GM18507 (cell line): ENCODE measurements around the gene KLK3.
A peak's percentile ranks its signal among the peaks of the same experiment; 100 is the strongest.

ENCODE experiments used
- DNase-seq: peaks from one replicate; pipeline ENCODE4 v3.0.0; 2011; ENCODE audit warnings: low read depth; ENCODE audit not compliant: insufficient read length; ENCODE audit errors: extremely low spot score
- FAIRE-seq: peaks from 2 replicates; lab custom pipeline; 2011; peaks lifted over from hg19 to GRCh38; lab: Jason Lieb, UNC

Gene KLK3

DNA sequence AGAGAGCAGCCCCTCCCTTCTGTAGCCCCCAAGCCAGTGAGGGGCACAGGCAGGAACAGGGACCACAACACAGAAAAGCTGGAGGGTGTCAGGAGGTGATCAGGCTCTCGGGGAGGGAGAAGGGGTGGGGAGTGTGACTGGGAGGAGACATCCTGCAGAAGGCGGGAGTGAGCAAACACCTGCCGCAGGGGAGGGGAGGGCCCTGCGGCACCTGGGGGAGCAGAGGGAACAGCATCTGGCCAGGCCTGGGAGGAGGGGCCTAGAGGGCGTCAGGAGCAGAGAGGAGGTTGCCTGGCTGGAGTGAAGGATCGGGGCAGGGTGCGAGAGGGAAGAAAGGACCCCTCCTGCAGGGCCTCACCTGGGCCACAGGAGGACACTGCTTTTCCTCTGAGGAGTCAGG, 4.2 kb downstream of the KLK3 start:
- FAIRE-seq = no peak
- no peak for DNase-seq

- FAIRE-seq (no peak), DNase-seq (no peak)
These were observed 5.1 kb downstream of the KLK3 start for GRCh38 chr19:50859849-50860248.

GRCh38 chr19:50861010-50861409, 6.3 kb downstream of the KLK3 start:
- FAIRE-seq (no peak), DNase-seq (no peak)

DNA sequence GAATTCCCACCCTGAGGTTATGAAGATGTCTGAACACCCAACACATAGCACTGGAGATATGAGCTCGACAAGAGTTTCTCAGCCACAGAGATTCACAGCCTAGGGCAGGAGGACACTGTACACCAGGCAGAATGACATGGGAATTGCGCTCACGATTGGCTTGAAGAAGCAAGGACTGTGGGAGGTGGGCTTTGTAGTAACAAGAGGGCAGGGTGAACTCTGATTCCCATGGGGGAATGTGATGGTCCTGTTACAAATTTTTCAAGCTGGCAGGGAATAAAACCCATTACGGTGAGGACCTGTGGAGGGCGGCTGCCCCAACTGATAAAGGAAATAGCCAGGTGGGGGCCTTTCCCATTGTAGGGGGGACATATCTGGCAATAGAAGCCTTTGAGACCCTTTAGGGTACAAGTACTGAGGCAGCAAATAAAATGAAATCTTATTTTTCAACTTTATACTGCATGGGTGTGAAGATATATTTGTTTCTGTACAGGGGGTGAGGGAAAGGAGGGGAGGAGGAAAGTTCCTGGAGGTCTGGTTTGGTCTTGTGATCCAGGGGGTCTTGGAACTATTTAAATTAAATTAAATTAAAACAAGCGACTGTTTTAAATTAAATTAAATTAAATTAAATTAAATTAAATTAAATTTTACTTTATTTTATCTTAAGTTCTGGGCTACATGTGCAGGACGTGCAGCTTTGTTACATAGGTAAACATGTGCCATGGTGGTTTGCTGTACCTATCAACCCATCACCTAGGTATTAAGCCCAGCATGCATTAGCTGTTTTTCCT, 7.0 kb downstream of the KLK3 start:
- DNase-seq (no peak), FAIRE-seq (no peak)

DNA sequence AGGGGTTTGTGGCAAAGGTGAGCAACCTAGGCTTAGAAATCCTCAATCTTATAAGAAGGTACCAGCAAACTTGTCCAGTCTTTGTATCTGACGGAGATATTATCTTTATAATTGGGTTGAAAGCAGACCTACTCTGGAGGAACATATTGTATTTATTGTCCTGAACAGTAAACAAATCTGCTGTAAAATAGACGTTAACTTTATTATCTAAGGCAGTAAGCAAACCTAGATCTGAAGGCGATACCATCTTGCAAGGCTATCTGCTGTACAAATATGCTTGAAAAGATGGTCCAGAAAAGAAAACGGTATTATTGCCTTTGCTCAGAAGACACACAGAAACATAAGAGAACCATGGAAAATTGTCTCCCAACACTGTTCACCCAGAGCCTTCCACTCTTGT, 14.8 kb downstream of the KLK3 start:
- FAIRE-seq = no peak
- DNase-seq = no peak

- no peak for FAIRE-seq
- no peak for DNase-seq
These were observed 15.8 kb downstream of the KLK3 start for GRCh38 chr19:50870417-50871089.

GRCh38 chr19:50873056-50873455, 18.3 kb downstream of the KLK3 start, which contains the start of gene KLK2:
KLK2 (plus strand) TSS chr19:50873439; CDS start chr19:50873474, 35 bp downstream.
- no peak for DNase-seq
- FAIRE-seq = no peak

DNA sequence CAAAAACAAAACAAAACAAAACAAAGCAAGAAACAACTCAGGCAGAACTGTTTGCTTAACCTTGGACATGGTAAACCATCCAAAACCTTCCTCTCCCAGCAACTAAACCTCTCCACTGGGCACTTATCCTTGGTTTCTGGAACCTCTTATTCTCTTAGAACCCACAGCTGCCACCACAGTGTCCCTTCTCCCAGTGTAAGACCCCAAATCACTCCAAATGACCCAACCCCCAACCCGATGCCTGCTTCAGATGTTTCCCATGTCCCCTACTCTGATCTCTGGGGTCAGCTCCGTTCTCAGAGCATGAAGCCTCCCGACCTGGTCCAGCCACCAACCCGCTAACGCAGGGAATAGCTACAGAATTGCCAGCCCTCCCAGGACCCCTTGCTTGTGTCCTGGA, 19.5 kb downstream of the KLK3 start:
- DNase-seq (no peak), FAIRE-seq (no peak)

- DNase-seq (no peak), FAIRE-seq (peak; percentile 64)
These were observed 21.2 kb downstream of the KLK3 start for GRCh38 chr19:50875795-50876422.

GRCh38 chr19:50876456-50876855, 21.7 kb downstream of the KLK3 start:
- FAIRE-seq (no peak), DNase-seq (no peak)

GRCh38 chr19:50877338-50877737, 22.6 kb downstream of the KLK3 start:
- DNase-seq (no peak), FAIRE-seq (no peak)

DNA sequence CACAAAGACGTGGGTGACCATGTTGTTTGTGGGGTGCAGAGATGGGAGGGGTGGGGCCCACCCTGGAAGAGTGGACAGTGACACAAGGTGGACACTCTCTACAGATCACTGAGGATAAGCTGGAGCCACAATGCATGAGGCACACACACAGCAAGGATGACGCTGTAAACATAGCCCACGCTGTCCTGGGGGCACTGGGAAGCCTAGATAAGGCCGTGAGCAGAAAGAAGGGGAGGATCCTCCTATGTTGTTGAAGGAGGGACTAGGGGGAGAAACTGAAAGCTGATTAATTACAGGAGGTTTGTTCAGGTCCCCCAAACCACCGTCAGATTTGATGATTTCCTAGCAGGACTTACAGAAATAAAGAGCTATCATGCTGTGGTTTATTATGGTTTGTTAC, 24.1 kb downstream of the KLK3 start:
- DNase-seq (no peak), FAIRE-seq (no peak)

GRCh38 chr19:50880241-50880640, 25.5 kb downstream of the KLK3 start:
- FAIRE-seq = no peak
- no peak for DNase-seq

DNA sequence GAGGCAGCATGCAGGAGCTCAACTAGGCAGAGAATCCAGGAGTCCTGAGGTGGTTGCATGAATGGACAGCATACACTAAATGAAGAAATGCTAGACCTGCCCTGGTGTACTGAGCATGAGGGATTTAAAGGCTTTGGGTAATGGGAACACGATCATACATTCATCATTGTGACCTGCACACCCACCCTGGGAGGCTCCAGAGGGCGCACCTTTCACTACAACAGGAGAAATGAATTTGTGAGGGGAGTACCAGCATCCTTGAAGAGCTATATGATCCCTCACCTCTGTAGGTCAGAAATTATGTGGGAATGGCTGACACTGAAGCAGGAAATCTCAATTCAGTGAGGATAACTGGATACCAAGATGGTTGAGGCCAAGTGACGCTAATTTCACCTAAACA, 27.5 kb downstream of the KLK3 start:
- FAIRE-seq = no peak
- DNase-seq = no peak

- FAIRE-seq (no peak), DNase-seq (no peak)
These were observed 34.9 kb downstream of the KLK3 start for GRCh38 chr19:50889638-50890037.

DNA sequence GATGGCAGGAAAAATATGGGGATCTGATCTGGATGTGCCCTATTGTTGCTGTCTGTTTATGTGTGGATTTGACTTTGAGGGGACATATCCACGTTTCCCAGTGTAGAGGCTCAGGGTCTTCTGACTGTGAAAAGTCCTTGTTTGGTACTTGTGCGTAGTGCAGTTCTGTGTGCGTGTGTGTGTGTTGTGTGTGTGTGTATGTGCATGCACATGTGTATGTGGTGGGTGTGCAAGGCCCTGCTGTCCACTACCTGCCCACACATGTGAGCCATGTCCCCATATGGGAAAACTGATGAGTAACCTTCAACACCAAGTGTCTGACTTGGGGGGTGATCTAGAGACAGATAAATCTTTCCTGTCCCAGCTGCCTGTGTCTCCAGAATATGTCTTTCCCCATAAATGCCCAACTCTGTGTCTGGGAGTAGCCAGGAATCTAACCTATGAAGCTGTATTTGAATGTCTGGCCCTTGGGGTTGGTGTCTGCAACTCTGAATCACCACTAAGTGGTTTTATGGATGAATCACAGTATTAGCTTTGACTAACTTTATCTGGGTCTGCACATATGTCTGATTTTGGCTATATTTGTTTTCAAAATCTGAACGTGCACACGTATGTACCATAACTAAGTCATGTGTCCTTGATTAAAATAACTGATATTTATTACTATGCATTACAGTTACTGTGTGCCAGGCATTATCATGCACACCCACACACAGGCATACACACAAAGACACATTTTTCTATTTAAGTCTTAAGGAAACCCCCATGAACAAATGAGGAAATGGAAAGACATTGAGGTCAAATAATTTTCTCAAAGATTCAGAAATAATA, 35.9 kb downstream of the KLK3 start:
- DNase-seq (no peak), FAIRE-seq (peak; percentile 18)

DNA sequence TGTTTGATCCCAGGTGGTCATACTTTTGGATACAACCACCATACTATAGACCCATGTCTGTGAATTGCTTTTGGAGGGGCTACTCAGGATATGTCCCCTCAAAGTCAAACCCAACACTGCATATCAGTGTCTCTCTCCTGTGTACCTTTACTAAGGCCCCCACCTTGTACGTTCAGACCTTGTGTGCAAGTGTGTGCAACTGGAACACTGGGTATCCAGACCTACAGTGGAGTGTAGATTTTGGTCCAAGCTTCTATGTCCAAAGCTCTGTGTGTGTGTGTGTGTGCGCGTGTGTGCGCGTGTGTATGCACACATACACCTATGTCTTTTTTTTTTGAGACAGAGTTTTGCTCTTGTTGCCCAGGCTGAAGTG, 36.5 kb downstream of the KLK3 start:
- DNase-seq = no peak
- no peak for FAIRE-seq

- FAIRE-seq (no peak), DNase-seq (no peak)
These were observed 38.5 kb downstream of the KLK3 start for GRCh38 chr19:50893047-50893736.
